Kidney (tissue), 14 donors: ENCODE results near the gene HDAC11. TPM values are rescaled to one million over a fixed set of nuclear protein-coding genes. Genes with fewer than 3 reads are reported as not detected.

Experiments used
- DNase-seq, 5 donors: peaks; one replicate each; pipeline ENCODE4 v3.0.0-alpha.2; 2013 to 2020
- FAIRE-seq: peaks from 2 replicates; lab custom pipeline; 2012; peaks lifted over from hg19 to GRCh38; lab: Jason Lieb, UNC
- H3K27ac ChIP-seq, 2 donors: one replicate each; pipeline ENCODE4 v1.7.0; 2013; ENCODE audit warnings: low read depth in 2 of 2, low read length in 2 of 2, inconsistent platforms in 1 of 2
- H3K27me3 ChIP-seq: one replicate; pipeline ENCODE4 v1.7.1; 2013; ENCODE audit warnings: low read length, inconsistent platforms; ENCODE audit not compliant: control insufficient read depth, insufficient read depth
- H3K36me3 ChIP-seq, 3 donors: one replicate each; pipeline versions ENCODE4 v1.7.0 to v1.7.1; 2013; ENCODE audit warnings: low read length in 3 of 3, control low read depth in 1 of 3, inconsistent platforms in 1 of 3; ENCODE audit not compliant: insufficient read depth in 3 of 3, control insufficient read depth in 2 of 3
- H3K4me1 ChIP-seq, 3 donors: one replicate each; pipeline versions ENCODE4 v1.7.0 to v1.7.1; 2013; ENCODE audit warnings: low read length in 3 of 3, inconsistent platforms in 1 of 3, low read depth in 1 of 3; ENCODE audit not compliant: control insufficient read depth in 2 of 3, insufficient read depth in 2 of 3
- H3K4me3 ChIP-seq, 3 donors: one replicate each; pipeline versions ENCODE4 v1.7.0 to v1.8.1; 2013; ENCODE audit warnings: low read length in 3 of 3, control low read depth in 1 of 3, inconsistent platforms in 1 of 3
- H3K9ac ChIP-seq, 3 donors: one replicate each; pipeline versions ENCODE4 v1.7.0 to v1.7.1; 2013; ENCODE audit warnings: low read length in 3 of 3, control low read depth in 1 of 3, inconsistent platforms in 1 of 3
- H3K9me3 ChIP-seq, 3 donors: one replicate each; pipeline versions ENCODE4 v1.7.0 to v1.7.1; 2013; ENCODE audit warnings: low read length in 3 of 3, control low read depth in 1 of 3, inconsistent platforms in 1 of 3; ENCODE audit not compliant: control insufficient read depth in 2 of 3, insufficient read depth in 1 of 3
- intact Hi-C: fragments of 100-400 bp; cut with DNase I; formaldehyde crosslinking; loops from one replicate; pipeline ENCODE4 v1.11.1; 2022
- polyA plus RNA-seq: library from polyadenylated mRNA; stranded (reverse); fragments of 350-450 nt; fragmentation: Illumina TruSeq; extraction: RNeasy Lipid Tissue Mini Kit (QIAGEN cat#74804); gene quantifications from one replicate; pipeline ENCODE4 v1.2.3, GENCODE V29; 2014; ENCODE audit warnings: low read depth, low replicate concordance; ENCODE audit not compliant: insufficient read depth
- total RNA-seq: library from RNA; stranded (reverse); fragmentation: NEBNext Ultra II Directional; extraction: Animal tissue kit (Norgen Biotek cat#: 25700); gene quantifications from one replicate; pipeline ENCODE4 v1.2.1, GENCODE V29; 2021
- TF ChIP-seq, protein P1 (sequence below): IDR thresholded peaks from 3 replicates; pipeline ENCODE4 v1.5.1; 2012; ENCODE audit warnings: mild to moderate bottlenecking, moderate library complexity, borderline replicate concordance; ENCODE audit not compliant: insufficient read depth; ENCODE audit errors: extremely low read depth
- donor health status: control.
- donor health status: control.
- donor health status: control.
- donor health status: control.
- donor health status: control.
- donor health status: DM: yes; HTN: yes; CAD: no.
- donor health status: Normal renal cell carcinoma (clear cell type).

The HDAC11 gene
- total and polyA plus RNA-seq, 2 donors from 2014 or later: 28.3 to 43.7 TPM

DNA sequence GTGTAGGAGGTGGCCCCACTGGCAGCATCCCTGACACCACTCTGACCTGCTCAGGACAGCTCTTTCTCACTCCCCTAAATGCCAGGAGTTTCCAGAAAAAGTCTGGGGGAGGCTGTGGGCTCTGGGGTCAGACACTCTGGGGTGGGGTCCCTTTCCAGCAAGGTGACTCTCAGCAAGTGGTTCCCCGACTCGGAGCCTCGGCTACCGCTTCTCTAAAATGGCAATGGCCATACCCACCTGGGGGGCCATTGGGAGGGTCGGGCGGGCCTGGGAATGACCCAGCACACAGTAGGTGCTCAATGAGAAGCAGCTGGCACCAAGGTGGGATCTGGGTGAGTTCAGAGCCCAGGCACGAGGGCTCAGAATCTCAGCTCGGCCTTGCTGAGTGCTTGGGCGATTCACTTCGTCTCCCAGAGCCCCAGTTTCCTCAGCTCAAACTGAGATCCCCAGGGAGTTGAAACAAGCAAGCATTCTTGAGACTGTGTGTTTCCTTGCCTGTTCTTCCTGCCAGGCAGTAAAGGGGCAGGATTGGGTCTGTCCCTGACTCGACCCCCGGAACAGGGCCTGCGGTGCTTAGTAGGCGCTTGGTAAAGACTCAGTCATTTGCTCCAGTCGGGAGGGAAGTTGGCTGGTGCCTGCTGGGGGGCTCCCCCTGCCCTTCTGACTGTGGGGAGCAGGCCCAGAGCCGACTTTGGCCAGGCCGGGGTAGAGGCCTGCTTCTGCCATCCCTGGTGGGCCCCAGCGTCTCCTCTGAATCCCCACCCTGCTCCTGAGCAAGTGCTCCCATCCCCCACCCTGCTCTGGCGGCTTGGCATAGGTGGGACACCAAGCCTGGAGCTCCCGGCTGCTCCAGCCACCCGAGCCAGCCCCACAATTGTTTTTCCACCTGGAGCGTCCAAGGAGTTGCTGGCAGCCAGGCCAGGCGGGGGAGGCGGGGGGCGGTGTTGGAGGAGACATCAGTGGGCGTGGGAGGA is 36.0 kb downstream of the HDAC11 start:
- DNase-seq: peak in 2 of 5 donors; percentile 52 to 78
- no peak for FAIRE-seq
- H3K27ac ChIP-seq: no peak overlapping the region
- H3K4me3 ChIP-seq: no peak overlapping the region
- H3K4me1 ChIP-seq: no peaks in the 10 kb centered on the region
- no peaks in the 10 kb centered on the region for H3K27me3 ChIP-seq
- H3K36me3 ChIP-seq: no peaks in the 10 kb centered on the region
- intact Hi-C loops: no loop called here
- no peak overlapping the region for H3K9ac ChIP-seq
- no peaks in the 10 kb centered on the region for H3K9me3 ChIP-seq
- TF ChIP-seq, protein P1, sequence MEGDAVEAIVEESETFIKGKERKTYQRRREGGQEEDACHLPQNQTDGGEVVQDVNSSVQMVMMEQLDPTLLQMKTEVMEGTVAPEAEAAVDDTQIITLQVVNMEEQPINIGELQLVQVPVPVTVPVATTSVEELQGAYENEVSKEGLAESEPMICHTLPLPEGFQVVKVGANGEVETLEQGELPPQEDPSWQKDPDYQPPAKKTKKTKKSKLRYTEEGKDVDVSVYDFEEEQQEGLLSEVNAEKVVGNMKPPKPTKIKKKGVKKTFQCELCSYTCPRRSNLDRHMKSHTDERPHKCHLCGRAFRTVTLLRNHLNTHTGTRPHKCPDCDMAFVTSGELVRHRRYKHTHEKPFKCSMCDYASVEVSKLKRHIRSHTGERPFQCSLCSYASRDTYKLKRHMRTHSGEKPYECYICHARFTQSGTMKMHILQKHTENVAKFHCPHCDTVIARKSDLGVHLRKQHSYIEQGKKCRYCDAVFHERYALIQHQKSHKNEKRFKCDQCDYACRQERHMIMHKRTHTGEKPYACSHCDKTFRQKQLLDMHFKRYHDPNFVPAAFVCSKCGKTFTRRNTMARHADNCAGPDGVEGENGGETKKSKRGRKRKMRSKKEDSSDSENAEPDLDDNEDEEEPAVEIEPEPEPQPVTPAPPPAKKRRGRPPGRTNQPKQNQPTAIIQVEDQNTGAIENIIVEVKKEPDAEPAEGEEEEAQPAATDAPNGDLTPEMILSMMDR: no peak

DNA sequence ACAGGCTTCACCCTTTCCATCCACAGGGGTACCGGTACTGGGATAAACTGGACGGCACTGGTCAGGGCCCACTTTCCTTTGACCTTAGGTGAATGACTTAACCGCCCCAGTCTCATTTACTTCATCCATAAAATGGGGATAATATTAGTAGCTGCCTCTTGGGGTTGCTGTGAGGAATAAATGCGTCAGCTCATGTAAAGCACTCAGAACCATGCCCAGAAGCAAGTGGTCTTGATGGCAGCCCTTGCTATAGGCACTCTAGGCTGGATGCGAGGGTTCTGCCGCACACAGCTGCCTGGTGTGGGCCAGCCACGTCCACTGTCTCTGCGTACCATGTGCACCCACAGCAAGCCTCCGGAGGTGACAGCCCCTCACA is 36.6 kb downstream of the HDAC11 start:
- H3K9ac ChIP-seq: no peak overlapping the region
- TF ChIP-seq, protein P1: no peak
- DNase-seq: no peak
- intact Hi-C loops: no loop called here
- no peaks in the 10 kb centered on the region for H3K9me3 ChIP-seq
- no peaks in the 10 kb centered on the region for H3K36me3 ChIP-seq
- no peak overlapping the region for H3K27ac ChIP-seq
- no peaks in the 10 kb centered on the region for H3K4me1 ChIP-seq
- no peaks in the 10 kb centered on the region for H3K27me3 ChIP-seq
- no peak for FAIRE-seq
- no peak overlapping the region for H3K4me3 ChIP-seq

DNA sequence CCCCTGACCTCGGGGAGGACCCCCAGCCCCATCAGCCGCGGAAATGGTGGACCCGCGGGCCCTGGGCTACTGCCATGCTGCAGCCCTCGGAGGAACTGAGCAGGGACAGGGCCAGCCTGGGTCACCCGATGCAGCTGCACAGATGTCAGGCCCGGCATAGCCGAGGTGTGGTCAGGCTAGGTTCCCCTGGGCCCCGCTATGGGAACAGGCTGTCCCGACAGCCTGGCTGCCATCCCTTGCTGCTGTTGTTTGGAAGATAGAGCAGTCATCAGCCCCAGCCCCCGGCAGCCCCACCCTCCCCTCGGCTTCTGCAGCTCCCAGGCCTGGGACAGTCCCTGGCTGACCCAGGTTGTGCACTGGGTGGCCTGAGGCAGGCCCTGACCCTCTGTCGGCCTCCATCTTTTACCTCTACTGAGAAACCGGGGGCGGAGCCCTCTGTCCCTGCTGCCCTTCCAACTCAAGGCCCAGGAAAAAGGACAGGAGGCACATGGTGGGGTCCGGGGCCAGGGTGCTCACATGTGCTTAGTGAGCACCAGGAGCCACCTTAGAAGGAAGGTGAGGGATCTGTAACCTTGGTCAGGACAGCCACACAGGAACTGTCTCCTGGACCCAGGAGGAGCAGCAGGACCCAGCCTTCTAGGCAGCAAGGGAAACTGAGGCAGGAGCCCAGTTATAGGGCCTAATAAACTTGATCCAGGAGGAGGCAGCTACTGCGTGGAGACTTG is 37.3 kb downstream of the HDAC11 start:
- Histone ChIP-seq H3K4me3 (no peak overlapping the region), H3K36me3 (no peaks in the 10 kb centered on the region), H3K27ac (no peak overlapping the region), H3K9ac (no peak overlapping the region), H3K9me3 (no peaks in the 10 kb centered on the region), H3K27me3 (no peaks in the 10 kb centered on the region), H3K4me1 (no peaks in the 10 kb centered on the region)
- TF ChIP-seq, protein P1: no peak
- FAIRE-seq (no peak), DNase-seq (peak in 1 of 5 donors; percentile 64)
- intact Hi-C loops: no loop called here
